Breast epithelium (tissue), 3 donors: Measurements from ENCODE around the gene PLXND1.

Experiments
- POLR2A ChIP-seq: fragments of 450-650 bp; IDR thresholded peaks from one replicate; pipeline ENCODE4 v1.6.1; 2016; ENCODE audit warnings: antibody characterized with exemption, mild to moderate bottlenecking, moderate library complexity
- POLR2AphosphoS5 ChIP-seq, 3 donors: sonication (generic); formaldehyde crosslinking; IDR thresholded peaks; one replicate each; pipeline ENCODE4 v1.6.1; 2017; ENCODE audit warnings: antibody characterized with exemption in 3 of 3
- TF ChIP-seq, protein P1 (sequence below), 3 donors: fragments of 450-650 bp; IDR thresholded peaks; one replicate each; pipeline ENCODE4 v1.5.1; 2016 to 2017; ENCODE audit warnings: antibody characterized with exemption in 3 of 3, mild to moderate bottlenecking in 3 of 3, moderate library complexity in 3 of 3

DNA sequence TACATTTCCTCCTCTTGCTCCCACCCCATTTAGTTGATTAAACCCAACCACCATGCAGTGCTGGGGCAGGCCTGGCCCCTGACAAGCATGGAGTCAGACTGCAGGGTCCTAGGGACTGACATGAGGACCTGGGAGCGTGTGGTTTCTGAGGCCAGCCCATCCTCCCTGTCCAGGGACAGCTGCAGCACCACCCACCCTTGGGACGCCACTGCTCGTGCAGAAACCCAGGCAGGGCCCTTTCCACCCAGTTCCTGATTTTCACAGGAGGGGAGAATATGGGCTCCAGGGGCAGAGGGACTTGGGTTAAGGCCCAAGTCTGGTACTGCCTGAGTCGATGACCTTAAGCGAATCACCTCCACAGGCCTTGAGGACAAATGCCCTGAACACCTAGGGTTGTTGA is 23.7 kb downstream of the PLXND1 start:
- TF ChIP-seq POLR2AphosphoS5 (IDR thresholded peaks at IDR 0.05) (no peak), POLR2A (no peak)
- TF ChIP-seq, protein P1, sequence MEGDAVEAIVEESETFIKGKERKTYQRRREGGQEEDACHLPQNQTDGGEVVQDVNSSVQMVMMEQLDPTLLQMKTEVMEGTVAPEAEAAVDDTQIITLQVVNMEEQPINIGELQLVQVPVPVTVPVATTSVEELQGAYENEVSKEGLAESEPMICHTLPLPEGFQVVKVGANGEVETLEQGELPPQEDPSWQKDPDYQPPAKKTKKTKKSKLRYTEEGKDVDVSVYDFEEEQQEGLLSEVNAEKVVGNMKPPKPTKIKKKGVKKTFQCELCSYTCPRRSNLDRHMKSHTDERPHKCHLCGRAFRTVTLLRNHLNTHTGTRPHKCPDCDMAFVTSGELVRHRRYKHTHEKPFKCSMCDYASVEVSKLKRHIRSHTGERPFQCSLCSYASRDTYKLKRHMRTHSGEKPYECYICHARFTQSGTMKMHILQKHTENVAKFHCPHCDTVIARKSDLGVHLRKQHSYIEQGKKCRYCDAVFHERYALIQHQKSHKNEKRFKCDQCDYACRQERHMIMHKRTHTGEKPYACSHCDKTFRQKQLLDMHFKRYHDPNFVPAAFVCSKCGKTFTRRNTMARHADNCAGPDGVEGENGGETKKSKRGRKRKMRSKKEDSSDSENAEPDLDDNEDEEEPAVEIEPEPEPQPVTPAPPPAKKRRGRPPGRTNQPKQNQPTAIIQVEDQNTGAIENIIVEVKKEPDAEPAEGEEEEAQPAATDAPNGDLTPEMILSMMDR (IDR thresholded peaks at IDR 0.05), result no peak
